Measurements from ENCODE around the gene ARSK.

Gene ARSK

GRCh38 chr5:95554647-95555548, at the start of gene ARSK, which contains the start of gene SKIC3:
Gene ARSK, plus strand, starts transcription at chr5:95555101. Its CDS starts 178 bp downstream, at chr5:95555279.
Gene SKIC3, minus strand, starts transcription at chr5:95554977. Its CDS starts 7,827 bp downstream, at chr5:95547150.
- peak; percentile 91 to 93 for DNase-seq

GRCh38 chr5:95508550-95508949, 46.4 kb upstream of the ARSK start:
- no peak for DNase-seq

- no peak for DNase-seq
Observed at GRCh38 chr5:95511606-95512005, 43.3 kb upstream of the ARSK start.

- no peak for DNase-seq
Observed at GRCh38 chr5:95518417-95518816, 36.5 kb upstream of the ARSK start.

- no peak for DNase-seq
Observed at GRCh38 chr5:95519151-95519550, 35.8 kb upstream of the ARSK start.

- DNase-seq: no peak
Observed at GRCh38 chr5:95519681-95520080, 35.2 kb upstream of the ARSK start.

- DNase-seq: no peak
Observed at GRCh38 chr5:95520206-95520605, 34.7 kb upstream of the ARSK start.

GRCh38 chr5:95524423-95524822, 30.5 kb upstream of the ARSK start:
- no peak for DNase-seq

- DNase-seq: no peak
Observed at GRCh38 chr5:95526871-95527270, 28.0 kb upstream of the ARSK start.

GRCh38 chr5:95528565-95528964, 26.3 kb upstream of the ARSK start:
- DNase-seq: no peak

- no peak for DNase-seq
Observed at GRCh38 chr5:95530416-95530815, 24.5 kb upstream of the ARSK start.

GRCh38 chr5:95531491-95531890, 23.4 kb upstream of the ARSK start:
- no peak for DNase-seq

GRCh38 chr5:95532415-95532814, 22.5 kb upstream of the ARSK start:
- no peak for DNase-seq

GRCh38 chr5:95533106-95533505, 21.8 kb upstream of the ARSK start:
- DNase-seq: no peak

- no peak for DNase-seq
Observed at GRCh38 chr5:95533761-95534160, 21.1 kb upstream of the ARSK start.

- no peak for DNase-seq
Observed at GRCh38 chr5:95537501-95537900, 17.4 kb upstream of the ARSK start.

- no peak for DNase-seq
Observed at GRCh38 chr5:95543017-95543705, 11.7 kb upstream of the ARSK start.

GRCh38 chr5:95549030-95549429, 5.9 kb upstream of the ARSK start:
- DNase-seq: no peak

- no peak for DNase-seq
Observed at GRCh38 chr5:95554331-95554646, 612 bp upstream of the ARSK start.

GRCh38 chr5:95555553-95555952, 652 bp downstream of the ARSK start:
- no peak for DNase-seq

- DNase-seq: no peak
Observed at GRCh38 chr5:95557841-95558240, 2.9 kb downstream of the ARSK start.

- DNase-seq: no peak
Observed at GRCh38 chr5:95562282-95562681, 7.4 kb downstream of the ARSK start.

GRCh38 chr5:95563367-95563766, 8.5 kb downstream of the ARSK start:
- DNase-seq: no peak

GRCh38 chr5:95564450-95564849, 9.5 kb downstream of the ARSK start:
- no peak for DNase-seq
